BJ (cell line): ENCODE results near the gene ADGB. TPM values are rescaled to one million over a fixed set of nuclear protein-coding genes. Genes with fewer than 3 reads are reported as not detected.

Source experiments
- CTCF ChIA-PET: fragments of 350-600 bp; formaldehyde crosslinking; extraction: SDS; loops from one replicate; lab custom pipeline; 2021; ENCODE audit warnings: antibody characterized with exemption, inconsistent platforms; lab: Yijun Ruan, JAX
- POLR2A ChIA-PET: fragments of 300-600 bp; sonication (Branson Sonifier 250); formaldehyde crosslinking; extraction: SDS; loops from one replicate; lab custom pipeline; 2021; ENCODE audit warnings: antibody characterized with exemption; lab: Charles Lee
- DNase-seq: peaks from one replicate; pipeline ENCODE4 v3.0.0-alpha.2; 2011; ENCODE audit warnings: low read depth
- H3K27me3 ChIP-seq: 2 replicates; pipeline ENCODE4 v1.6.0; 2011; ENCODE audit warnings: low read length; ENCODE audit not compliant: control insufficient read depth, insufficient read depth
- H3K36me3 ChIP-seq: 2 replicates; pipeline ENCODE4 v1.5.1; 2011; ENCODE audit warnings: low read length; ENCODE audit not compliant: control insufficient read depth, insufficient read depth
- H3K4me3 ChIP-seq: 2 replicates; pipeline ENCODE4 v1.5.1; 2011; ENCODE audit warnings: low read depth, mild to moderate bottlenecking, control low read depth, low read length
- CTCF ChIP-seq: IDR thresholded peaks from 2 replicates; pipeline ENCODE4 v1.5.1; 2011; ENCODE audit warnings: low read depth, mild to moderate bottlenecking, control low read depth, inconsistent platforms, low read length, moderate library complexity; ENCODE audit not compliant: insufficient read depth
- polyA plus RNA-seq: library from polyadenylated mRNA; depleted of rRNA; stranded (reverse); fragments of >200 nt; gene quantifications from 2 replicates; pipeline ENCODE4 v1.2.3, GENCODE V29; 2011

ADGB gene
- polyA plus RNA-seq, 1 experiment = not detected

- TF ChIP-seq CTCF = no peak
- H3K36me3 ChIP-seq = no peaks in the 10 kb centered on the region
- no peak for DNase-seq
- H3K4me3 ChIP-seq = no peak overlapping the region
- no peaks in the 10 kb centered on the region for H3K27me3 ChIP-seq
- ChIA-PET CTCF (no interaction called here), POLR2A (no interaction called here)
Measured at GRCh38 chr6:146587459-146587858, 11.3 kb upstream of the ADGB start.

GRCh38 chr6:146590492-146590891, 8.3 kb upstream of the ADGB start:
- CTCF ChIA-PET = no interaction called here
- no peak for TF ChIP-seq CTCF
- Histone ChIP-seq H3K4me3 (no peak overlapping the region), H3K36me3 (no peaks in the 10 kb centered on the region), H3K27me3 (peaks cover 3% of the 10 kb centered on the region)
- POLR2A ChIA-PET = no interaction called here
- DNase-seq = no peak

GRCh38 chr6:146592451-146592850, 6.3 kb upstream of the ADGB start:
- TF ChIP-seq CTCF = no peak
- ChIA-PET CTCF (interaction anchor here (1.2 kb wide), 1 partner anchor 180 kb away, joined by 3 read pairs; no protein-coding TSS in a partner anchor), POLR2A (no interaction called here)
- DNase-seq = no peak
- H3K27me3 ChIP-seq = peaks cover 3% of the 10 kb centered on the region
- H3K36me3 ChIP-seq = no peaks in the 10 kb centered on the region
- H3K4me3 ChIP-seq = no peak overlapping the region

GRCh38 chr6:146593986-146594385, 4.8 kb upstream of the ADGB start:
- CTCF ChIA-PET = no interaction called here
- Histone ChIP-seq H3K36me3 (no peaks in the 10 kb centered on the region), H3K4me3 (no peak overlapping the region), H3K27me3 (peaks cover 3% of the 10 kb centered on the region)
- TF ChIP-seq CTCF = no peak
- DNase-seq = no peak
- POLR2A ChIA-PET = no interaction called here

- CTCF ChIA-PET = no interaction called here
Measured at GRCh38 chr6:146594495-146594894, 4.3 kb upstream of the ADGB start.

More at GRCh38 chr6:146594495-146594894, 4.3 kb upstream of the ADGB start:
- Histone ChIP-seq H3K27me3 (peaks cover 3% of the 10 kb centered on the region), H3K36me3 (no peaks in the 10 kb centered on the region), H3K4me3 (no peak overlapping the region)
- DNase-seq = no peak
- TF ChIP-seq CTCF = no peak
- POLR2A ChIA-PET = no interaction called here
